Keratinocyte (primary cell): ENCODE measurements around the gene SETX.

Experiments used
- EZH2 ChIP-seq: IDR thresholded peaks from one replicate; pipeline ENCODE4 v1.6.1; 2012; ENCODE audit warnings: inconsistent platforms, mild to moderate bottlenecking, low read length, moderate library complexity
- TF ChIP-seq, protein P1 (sequence below), 3 experiments: IDR thresholded peaks in 1 of 3; conservative IDR thresholded peaks in 1 of 3; optimal IDR thresholded peaks in 1 of 3; 2 replicates in 2 of 3; 3 replicates in 1 of 3; pipeline versions ENCODE3 to v1.5.1; 2011; ENCODE audit warnings: low read length in 3 of 3, mild to moderate bottlenecking in 3 of 3, moderate library complexity in 2 of 3, control low read depth in 1 of 3, inconsistent platforms in 1 of 3; ENCODE audit not compliant: insufficient read depth in 2 of 3; ENCODE audit errors: extremely low read depth in 1 of 3

- TF ChIP-seq EZH2 = no peak
- TF ChIP-seq, protein P1, sequence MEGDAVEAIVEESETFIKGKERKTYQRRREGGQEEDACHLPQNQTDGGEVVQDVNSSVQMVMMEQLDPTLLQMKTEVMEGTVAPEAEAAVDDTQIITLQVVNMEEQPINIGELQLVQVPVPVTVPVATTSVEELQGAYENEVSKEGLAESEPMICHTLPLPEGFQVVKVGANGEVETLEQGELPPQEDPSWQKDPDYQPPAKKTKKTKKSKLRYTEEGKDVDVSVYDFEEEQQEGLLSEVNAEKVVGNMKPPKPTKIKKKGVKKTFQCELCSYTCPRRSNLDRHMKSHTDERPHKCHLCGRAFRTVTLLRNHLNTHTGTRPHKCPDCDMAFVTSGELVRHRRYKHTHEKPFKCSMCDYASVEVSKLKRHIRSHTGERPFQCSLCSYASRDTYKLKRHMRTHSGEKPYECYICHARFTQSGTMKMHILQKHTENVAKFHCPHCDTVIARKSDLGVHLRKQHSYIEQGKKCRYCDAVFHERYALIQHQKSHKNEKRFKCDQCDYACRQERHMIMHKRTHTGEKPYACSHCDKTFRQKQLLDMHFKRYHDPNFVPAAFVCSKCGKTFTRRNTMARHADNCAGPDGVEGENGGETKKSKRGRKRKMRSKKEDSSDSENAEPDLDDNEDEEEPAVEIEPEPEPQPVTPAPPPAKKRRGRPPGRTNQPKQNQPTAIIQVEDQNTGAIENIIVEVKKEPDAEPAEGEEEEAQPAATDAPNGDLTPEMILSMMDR (optimal IDR thresholded peaks at IDR 0.05 in 1 of 3, IDR thresholded peaks at IDR 0.05 in 1 of 3, conservative IDR thresholded peaks at IDR 0.05 in 1 of 3; ENCODE audit: extremely low read depth in 1 of 3, insufficient read depth in 2 of 3, low read length in 3 of 3) = peak in 1 of 3 experiments; percentile 8
Measured at GRCh38 chr9:132243156-132244074, 111.4 kb downstream of the SETX start.
